HG02943 (cell line): Measurements from ENCODE around the gene U2AF1L4.

Experiments used
- ATAC-seq: cut with Tn5 transposase; IDR thresholded peaks from one replicate; pipeline ENCODE4 v1.9.1; 2021; ENCODE audit warnings: mild to moderate bottlenecking, low read depth, moderate library complexity; ENCODE audit not compliant: unreplicated experiment

The U2AF1L4 gene, protein sequence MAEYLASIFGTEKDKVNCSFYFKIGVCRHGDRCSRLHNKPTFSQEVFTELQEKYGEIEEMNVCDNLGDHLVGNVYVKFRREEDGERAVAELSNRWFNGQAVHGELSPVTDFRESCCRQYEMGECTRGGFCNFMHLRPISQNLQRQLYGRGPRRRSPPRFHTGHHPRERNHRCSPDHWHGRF

DNA sequence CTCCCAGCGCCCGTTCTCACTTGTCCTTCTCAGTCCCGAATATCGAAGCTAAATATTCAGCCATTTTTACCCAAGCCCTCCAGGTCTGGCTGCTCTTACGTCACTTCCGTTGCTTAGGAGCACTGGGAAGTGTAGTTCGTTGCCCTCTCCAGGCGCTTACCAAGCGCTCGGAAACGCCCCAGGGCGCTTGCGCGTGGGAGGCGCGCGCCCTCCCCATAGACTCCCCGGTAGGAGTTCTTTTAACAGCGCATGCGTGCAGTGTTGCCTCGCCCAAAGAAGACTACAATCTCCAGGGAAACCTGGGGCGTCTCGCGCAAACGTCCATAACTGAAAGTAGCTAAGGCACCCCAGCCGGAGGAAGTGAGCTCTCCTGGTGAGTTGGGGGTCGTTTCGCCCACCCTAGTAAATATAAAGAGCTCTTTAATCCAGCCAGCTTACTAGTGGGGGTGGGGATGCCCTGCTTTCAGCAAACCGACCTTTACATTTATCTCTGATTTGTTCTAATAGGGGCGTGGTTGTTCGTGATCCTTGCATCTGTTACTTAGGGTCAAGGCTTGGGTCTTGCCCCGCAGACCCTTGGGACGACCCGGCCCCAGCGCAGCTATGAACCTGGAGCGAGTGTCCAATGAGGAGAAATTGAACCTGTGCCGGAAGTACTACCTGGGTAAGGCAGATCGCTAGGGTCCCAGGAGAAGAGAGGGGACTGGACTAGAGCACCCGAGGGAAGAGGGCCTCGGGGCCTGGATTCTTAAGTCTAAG lies at the start of gene U2AF1L4, which contains the start of gene PSENEN:
U2AF1L4 (minus strand) TSS at position 91 of the 759 bp plus-strand sequence; CDS start at position 64, 27 bp downstream.
PSENEN (plus strand) TSS at position 324 of the 759 bp plus-strand sequence; CDS start at position 604, 280 bp downstream.
- ATAC-seq = peak; percentile 36

DNA sequence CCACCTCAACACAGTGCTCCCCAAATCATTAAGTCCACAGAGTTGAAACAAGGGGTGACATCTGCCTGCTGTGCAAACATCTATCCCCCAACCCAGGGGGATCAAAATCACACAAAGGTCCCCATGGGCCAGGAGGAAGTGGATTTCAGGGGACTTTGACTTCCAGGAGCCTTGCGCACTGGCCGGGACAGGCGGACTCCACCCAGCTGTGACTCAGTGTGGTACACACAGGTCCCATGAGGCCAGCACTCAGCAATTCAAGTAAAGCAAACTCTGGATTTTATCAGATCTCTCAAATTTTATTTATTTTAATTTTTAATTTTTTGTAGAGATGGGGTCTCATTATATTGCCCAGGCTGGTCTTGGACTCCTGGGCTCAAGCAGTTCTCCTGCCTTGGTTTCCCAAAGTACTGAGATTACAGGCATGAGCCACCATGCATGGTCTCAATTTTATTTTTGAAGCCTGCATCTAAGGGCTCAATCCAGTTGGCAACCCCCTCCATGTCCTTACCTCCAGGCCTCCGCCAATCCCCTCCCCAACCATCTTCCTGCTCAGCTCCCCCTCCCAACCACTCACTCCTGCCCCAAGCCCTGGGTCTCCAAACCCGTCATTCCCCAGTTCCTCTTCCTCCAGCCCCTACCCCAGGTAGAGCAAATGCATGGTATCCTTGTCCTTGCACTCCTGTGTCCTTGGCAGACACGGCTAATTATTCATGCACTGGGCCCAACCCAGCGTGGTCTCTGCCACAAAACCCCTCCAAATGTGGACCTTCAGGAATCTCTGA lies 48.4 kb upstream of the U2AF1L4 start:
- ATAC-seq = no peak

DNA sequence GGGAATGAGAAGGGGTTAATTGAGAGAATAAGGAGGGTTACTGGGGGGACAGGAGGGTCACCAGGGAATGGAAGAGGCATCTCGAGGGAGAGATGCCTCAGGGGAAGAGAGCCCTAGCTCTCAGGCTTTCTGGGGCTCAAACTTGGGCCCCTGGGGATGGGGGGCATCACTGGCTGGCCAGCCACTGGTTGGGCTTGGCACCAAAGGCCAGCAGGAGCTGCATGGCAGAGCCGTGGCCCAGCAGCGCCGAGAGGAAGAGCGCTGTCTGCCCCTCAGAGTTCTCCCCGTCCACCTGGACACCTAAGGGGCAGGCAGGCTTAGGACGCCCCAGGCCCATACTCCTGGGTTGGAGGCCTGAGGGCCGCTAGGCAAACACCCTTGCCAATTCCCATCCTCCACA lies 47.7 kb upstream of the U2AF1L4 start:
- no peak for ATAC-seq

DNA sequence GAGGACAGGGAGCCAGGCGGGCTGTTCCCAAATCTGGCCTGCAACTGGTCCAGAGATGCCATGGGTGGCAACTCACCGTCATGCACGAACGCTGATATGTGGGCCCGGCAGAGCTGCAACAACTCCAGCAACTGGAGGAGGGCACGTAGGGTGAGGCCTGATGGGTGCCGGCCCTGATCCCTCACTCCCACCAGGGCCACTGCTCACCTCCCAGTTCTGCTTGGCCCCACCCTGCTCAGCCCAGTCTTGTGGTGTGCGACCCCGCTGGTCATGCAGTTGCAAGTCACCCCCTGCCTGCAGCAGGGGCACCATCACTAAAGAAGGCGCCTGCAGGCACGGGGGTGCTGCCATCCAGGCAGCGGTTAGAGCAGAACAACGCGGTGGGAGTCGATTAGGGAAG lies 47.1 kb upstream of the U2AF1L4 start:
- ATAC-seq = no peak

DNA sequence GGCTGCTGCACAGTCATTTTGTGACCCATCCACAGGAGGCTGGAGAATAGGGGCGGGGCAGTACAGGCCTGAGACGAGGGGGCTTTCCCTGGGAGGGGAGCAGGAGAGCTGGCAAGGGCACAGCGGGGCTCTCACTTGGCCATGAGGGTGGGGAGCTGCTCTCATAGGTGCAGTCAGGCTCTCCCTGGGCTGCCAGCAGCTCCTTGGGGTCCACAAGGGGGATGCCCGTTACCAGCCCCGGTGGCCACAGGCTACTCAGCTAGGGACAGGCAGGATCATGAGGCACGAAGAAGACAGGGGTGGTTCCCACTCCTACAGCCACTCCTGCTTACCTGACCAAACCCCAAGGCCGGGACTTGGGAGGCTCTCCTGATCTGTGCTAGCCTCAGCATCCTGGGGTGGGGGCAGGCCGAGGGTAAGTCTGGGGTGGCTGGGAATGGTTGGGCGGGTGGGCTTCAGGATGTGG lies 46.6 kb upstream of the U2AF1L4 start:
- no peak for ATAC-seq

DNA sequence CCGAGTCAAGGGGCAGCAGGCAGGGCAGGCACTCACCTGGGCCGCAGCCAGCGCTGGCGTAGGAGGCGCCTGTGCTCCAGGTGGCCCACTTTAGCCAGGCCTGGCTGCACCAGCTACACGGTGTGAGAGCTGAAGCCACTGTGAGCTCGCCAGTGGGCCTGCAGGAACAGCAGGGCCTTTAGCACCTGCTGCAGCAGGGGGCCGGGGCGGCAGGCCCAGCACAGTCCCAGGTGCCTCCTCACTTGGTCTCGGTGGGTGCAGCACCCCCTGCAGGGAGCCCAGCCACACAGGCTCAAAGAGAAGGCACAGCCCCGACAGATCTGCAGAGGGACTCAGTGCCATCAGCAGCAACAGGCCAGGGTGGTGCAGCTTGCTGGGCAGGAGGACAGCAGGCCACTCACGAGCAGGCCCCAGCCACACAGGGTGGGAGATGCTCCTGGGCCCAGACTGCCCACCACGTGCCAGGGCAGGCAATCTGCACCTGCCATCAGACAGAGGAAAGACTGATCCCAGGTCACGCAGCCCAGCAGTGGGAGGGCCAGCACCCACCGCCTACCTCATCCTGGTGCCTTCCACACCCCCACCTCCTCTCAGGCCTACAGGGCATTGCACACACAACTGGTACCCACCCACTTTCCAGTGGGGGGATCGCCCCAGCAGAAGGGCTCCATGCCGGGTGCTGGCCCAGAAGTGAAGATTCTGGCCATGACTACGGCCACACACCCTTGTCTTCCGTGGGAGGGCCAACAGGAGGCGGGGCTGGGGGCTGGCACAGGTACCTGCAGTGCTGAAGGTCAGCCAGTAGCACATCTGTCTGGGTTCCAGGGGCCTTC lies 46.0 kb upstream of the U2AF1L4 start:
- ATAC-seq = no peak

DNA sequence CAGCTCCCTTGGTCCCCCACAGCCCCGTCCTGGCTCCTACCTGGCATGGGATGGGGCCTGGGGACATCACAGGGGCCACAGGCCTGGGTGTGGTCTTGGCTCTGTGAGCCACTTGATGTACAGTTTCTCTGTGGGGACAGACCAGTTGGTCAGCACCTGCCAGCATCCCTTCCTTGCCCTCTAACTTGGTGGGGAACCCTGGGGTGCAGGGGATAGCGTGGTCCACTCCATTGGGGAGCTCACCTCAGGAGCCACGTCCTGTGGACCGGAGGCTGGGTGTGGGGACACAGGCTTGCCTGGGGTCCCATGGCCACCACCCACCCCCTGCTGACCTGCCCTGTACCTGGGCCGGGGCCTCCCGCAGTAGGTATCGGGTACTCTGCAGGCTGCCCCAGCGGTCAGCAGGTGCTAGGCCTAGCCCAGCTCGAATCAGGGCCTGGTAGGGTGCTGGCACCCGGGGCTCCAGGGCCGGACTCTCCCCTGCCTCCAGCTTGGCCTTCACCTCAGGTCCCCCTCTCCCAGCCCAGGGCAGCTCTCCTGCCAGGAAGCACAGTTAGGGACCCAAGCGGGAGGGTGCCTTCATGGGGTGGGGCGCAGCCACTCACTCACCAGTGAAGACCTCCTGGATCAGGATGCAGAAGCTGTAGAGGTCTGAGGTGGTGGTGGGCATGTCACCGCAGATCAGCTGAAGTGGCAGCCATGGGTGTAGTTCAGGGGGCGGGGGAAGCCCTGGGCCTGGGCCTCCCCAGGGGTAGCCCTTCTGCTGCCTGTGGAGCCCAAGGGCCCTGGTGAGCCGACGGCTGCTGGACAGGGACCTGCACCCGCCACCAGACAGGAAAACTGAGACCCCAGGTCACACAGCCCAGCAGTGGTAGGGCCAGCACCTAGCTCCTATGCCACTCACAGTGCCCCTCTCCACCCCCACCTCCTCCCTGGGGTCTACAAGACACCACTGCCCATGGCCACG lies 45.0 kb upstream of the U2AF1L4 start:
- no peak for ATAC-seq

DNA sequence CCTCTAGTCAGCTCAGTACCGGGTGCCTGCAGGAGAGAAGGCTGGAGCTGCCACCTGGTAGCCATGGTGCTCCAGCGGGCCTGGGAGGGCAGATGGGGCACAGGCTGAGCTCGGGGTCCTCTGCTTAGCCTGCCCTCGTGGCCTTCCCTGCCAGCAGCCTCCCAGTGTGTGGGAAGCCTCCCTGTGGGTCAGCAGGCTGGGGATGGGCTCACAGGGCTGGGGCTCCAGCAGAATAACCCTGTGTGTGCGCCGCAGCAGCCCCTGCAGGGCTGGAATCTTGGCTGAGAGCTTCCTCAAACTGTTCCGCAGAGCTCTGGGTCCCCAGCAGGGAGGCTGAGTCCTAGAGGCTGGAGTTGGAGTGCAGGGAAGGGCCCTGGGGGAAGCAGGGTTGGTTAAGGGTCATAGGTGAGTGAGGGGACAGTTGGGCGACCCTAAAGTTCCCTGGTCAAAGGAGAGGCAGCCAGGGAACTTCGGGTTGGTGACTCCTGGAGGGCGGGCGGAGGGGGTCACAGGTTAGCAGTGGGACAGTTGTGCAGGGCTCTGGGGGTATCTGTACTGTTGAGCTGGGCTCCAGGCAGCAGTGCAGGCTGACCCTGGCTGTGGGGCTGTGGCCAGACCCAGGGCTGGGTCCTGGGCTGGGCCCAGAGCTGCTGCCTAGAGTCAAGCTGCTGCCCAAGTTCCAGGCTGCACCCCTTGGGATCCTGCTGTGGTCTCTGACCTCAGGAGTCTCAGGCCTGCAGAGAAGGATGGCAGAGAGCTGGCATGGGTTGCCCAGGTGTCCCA lies 44.2 kb upstream of the U2AF1L4 start:
- no peak for ATAC-seq

DNA sequence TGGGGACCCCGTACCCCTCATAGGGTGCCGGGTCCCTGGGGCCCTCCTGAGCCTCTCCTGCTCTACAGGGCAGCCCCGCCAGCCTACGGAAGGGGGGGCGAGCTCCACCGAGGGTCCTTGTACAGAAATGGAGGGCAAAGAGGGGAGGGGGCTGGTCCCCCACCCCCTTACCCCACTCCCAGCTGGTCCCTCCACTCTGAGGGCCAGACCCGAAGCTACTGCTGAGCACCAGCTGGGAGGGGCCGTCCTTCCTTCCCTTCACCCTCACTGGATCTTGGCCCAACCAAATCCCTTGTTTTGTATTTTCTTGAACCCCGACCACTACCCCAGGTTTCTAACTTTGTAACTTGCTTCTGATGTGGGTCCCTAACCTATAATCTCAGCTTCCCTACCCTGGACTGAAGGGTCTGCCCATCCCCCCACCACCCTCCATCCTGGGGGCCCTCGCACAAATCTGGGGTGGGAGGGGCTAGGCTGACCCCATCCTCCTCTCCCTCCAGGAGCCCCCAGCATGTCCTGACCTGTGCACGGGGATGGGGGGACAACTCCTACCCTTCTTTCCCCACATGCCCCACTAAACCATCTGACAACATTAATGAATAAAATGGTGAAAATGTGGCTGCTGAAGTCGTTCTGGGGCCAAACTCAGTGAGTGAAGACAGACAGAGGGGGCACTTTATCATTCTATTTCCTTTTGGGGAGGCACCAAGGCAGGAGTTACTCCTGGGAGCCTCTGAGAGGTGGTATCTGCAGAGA lies 43.2 kb upstream of the U2AF1L4 start:
- no peak for ATAC-seq

DNA sequence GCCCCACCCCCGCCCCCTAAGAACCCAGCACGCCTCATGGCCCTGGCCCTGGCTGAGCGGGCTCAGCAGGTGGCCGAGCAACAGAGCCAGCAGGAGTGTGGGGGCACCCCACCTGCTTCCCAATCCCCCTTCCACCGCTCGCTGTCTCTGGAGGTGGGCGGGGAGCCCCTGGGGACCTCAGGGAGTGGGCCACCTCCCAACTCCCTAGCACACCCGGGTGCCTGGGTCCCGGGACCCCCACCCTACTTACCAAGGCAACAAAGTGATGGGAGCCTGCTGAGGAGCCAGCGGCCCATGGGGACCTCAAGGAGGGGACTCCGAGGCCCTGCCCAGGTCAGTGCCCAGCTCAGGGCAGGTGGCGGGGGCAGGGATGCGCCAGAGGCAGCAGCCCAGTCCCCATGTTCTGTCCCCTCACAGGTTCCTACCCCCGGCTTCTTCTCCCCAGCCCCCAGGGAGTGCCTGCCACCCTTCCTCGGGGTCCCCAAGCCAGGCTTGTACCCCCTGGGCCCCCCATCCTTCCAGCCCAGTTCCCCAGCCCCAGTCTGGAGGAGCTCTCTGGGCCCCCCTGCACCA lies 42.1 kb upstream of the U2AF1L4 start:
- ATAC-seq = no peak

DNA sequence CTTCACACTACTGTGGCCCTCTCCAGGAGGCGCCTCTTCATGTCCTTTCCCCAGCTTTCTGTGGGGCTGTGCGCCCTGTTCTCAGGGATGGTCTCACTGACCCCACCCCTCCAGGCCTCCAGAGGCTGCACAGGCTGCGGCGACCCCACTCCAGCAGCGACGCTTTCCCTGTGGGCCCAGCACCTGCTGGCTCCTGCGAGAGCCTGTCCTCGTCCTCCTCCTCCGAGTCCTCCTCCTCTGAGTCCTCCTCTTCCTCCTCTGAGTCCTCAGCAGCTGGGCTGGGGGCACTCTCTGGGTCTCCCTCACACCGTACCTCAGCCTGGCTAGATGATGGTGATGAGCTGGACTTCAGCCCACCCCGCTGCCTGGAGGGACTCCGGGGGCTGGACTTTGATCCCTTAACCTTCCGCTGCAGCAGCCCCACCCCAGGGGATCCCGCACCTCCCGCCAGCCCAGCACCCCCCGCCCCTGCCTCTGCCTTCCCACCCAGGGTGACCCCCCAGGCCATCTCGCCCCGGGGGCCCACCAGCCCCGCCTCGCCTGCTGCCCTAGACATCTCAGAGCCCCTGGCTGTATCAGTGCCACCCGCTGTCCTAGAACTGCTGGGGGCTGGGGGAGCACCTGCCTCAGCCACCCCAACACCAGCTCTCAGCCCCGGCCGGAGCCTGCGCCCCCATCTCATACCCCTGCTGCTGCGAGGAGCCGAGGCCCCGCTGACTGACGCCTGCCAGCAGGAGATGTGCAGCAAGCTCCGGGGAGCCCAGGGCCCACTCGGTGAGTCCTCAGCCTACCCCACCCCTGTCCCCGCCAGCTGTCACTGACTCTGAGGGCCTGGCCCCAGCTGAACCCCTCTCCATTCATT lies 41.3 kb upstream of the U2AF1L4 start:
- ATAC-seq = no peak

DNA sequence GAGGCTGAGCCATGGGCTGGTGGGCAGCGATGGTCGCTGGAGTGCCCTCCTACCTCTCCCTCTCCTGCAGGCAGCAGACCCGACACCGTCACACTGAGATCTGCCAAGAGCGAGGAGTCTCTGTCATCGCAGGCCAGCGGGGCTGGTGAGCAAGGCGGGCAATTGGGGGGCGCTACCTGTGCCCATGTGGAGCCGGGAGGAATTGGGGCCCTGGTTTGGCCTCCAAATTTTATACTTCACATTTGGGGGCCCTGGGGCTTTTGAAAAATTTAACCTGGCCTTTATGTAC lies 40.1 kb upstream of the U2AF1L4 start:
- ATAC-seq = no peak

DNA sequence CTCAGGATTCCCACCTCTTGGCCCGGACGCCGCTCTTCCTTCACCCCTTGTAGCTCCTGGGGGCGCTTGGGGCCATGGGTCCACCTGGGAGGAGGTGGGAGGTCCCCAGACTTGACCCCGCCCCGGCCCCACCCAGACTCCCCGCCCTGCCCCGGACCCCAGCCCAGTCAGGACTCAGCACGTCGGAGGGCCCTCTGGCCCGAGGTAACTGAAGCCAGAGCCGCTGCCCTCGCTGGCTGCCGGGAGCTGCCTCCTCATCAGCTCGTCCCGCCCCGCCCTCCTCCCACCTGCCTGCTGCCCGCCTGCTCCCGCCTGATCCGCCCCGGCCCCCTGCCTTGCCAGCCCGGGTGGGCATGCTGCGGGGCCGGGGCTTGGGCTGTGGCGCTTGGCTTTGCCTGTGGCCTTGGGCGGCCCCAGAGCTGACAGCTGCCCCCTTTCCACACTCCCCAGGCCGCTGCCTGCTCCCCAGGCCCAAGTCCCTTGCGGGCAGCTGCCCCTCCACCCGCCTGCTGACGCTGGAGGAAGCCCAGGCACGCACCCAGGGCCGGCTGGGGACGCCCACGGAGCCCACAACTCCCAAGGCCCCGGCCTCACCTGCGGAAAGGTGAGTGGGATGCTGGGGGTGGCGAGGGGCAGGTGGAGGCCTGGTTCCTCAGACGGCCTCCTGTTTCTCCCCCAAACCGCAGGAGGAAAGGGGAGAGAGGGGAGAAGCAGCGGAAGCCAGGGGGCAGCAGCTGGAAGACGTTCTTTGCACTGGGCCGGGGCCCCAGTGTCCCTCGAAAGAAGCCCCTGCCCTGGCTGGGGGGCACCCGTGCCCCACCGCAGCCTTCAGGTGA lies 39.5 kb upstream of the U2AF1L4 start:
- no peak for ATAC-seq

DNA sequence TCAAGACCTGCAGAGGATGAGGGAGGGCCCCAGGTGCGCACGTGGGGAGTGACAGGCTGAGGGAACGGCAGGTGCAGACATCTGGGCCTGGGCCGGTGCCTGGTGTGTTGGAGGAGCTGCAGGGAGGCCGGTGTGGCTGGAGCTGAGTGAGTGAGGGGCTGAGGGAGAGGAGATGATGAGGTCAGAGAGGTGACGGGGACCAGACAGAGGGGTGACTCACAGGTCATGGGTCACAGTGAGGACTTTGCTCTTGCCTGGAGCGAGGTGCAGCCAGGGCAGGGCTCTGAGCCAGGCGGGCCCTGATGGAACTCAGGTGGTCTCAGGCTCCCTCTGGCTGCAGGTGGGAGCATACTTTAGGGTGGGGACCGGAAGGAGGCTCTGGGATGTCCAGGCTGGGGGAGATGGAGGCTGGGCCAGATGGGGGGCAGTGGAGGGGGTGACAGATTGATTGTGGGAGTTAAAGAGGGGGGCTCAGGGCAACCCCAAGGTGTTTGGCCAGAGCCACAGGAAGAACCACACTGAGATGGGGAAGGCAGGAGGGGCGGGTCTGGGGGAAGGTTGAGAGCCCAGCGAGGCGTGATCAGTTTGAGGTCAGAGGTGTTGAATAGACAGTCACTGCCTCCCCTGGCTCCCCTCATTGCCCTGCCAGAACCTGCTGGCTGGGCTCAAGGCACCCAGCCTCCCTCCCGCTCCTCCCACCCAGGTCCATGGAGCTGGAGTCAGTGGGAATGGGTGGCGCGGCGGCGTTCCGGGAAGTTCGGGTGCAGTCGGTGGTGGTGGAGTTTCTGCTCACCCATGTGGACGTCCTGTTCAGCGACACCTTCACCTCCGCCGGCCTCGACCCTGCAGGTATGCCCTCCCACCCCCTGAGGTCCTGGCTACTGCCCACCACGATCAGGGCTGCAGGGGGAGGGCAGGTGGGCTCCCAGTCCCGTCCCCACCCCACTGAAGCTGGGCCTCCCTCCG lies 38.5 kb upstream of the U2AF1L4 start:
- ATAC-seq = no peak

DNA sequence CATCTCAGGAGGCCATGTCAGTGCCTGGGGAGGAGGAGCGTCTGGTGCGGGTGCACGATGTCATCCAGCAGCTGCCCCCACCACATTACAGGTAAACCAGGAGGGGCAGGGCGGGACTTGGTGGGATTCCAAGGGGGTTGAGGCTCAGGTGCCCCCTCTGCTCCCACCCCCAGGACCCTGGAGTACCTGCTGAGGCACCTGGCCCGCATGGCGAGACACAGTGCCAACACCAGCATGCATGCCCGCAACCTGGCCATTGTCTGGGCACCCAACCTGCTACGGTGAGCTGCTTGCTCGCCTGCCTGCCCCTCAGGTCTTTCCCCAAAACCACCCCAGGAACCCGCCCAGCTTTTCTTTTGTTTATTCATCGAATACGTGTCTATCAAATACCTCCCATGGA lies 37.4 kb upstream of the U2AF1L4 start:
- ATAC-seq = no peak
